Body of pancreas (tissue), 4 donors: ENCODE measurements around the gene TMPRSS11B. TPM values are rescaled to one million over a fixed set of nuclear protein-coding genes. Genes with fewer than 3 reads are reported as not detected.

Experiments used
- ATAC-seq: fragments of 150-250 bp; one replicate; pipeline ENCODE4 v1.9.1; 2016
- DNase-seq, 4 donors: peaks; one replicate each; pipeline ENCODE4 v3.0.0-alpha.2; 2019
- H3K27ac ChIP-seq, 4 donors: fragments of 200-600 bp; sonication (generic); 1 replicate in 3 of 4; 2 replicates in 1 of 4; pipeline versions ENCODE4 v1.5.1 to v1.6.1; 2016 to 2019; ENCODE audit warnings: mild to moderate bottlenecking in 1 of 4, mixed read lengths in 1 of 4, moderate library complexity in 1 of 4
- H3K27me3 ChIP-seq, 2 donors: fragments of 200-600 bp; sonication (generic); one replicate each; pipeline ENCODE4 v1.6.0; 2016; ENCODE audit warnings: mild to moderate bottlenecking in 1 of 2
- H3K36me3 ChIP-seq, 2 donors: fragments of 200-600 bp; sonication (generic); replicated peaks in 1 of 2; 2 replicates each; pipeline ENCODE4 v1.5.1; 2016; ENCODE audit warnings: low read depth in 2 of 2; ENCODE audit not compliant: insufficient read depth in 1 of 2
- H3K4me1 ChIP-seq: fragments of 200-600 bp; sonication (generic); one replicate; pipeline ENCODE4 v1.6.0; 2016
- H3K4me3 ChIP-seq, 2 donors: fragments of 200-600 bp; sonication (generic); 1 replicate in 1 of 2; 2 replicates in 1 of 2; pipeline ENCODE4 v1.5.1; 2016 to 2019
- H3K9me3 ChIP-seq, 3 donors: fragments of 200-600 bp; sonication (generic); 1 replicate in 2 of 3; 2 replicates in 1 of 3; pipeline ENCODE4 v1.5.1; 2016
- POLR2A ChIP-seq, 3 donors: fragments of 450-650 bp; IDR thresholded peaks; one replicate each; pipeline ENCODE4 v1.6.1; 2016; ENCODE audit warnings: antibody characterized with exemption in 3 of 3, mild to moderate bottlenecking in 2 of 3
- WGBS, 2 donors: methylation state at CpG; one replicate each; pipeline ENCODE4 v1.1.5; 2017; 5-methylcytosine and 5-hydroxymethylcytosine counted together
- intact Hi-C: fragments of 100-400 bp; cut with DNase I; formaldehyde crosslinking; loops from one replicate; pipeline ENCODE4 v1.15.1; 2023
- total RNA-seq, 2 donors: library from RNA; depleted of rRNA; stranded (reverse); fragments of >200 nt; gene quantifications; one replicate each; pipeline ENCODE4 v1.1.0, GENCODE V29; 2016
- TF ChIP-seq, protein P1 (sequence below), 7 experiments: fragments of 450-650 bp in 4 of 7; fragments of 200-600 bp in 3 of 7; sonication (generic) in 3 of 7; IDR thresholded peaks; one replicate each; pipeline ENCODE4 v1.5.1; 2016 to 2019; ENCODE audit warnings: antibody characterized with exemption in 7 of 7

The TMPRSS11B gene
- total RNA-seq, 2 donors from 2014 or later, result not detected

DNA sequence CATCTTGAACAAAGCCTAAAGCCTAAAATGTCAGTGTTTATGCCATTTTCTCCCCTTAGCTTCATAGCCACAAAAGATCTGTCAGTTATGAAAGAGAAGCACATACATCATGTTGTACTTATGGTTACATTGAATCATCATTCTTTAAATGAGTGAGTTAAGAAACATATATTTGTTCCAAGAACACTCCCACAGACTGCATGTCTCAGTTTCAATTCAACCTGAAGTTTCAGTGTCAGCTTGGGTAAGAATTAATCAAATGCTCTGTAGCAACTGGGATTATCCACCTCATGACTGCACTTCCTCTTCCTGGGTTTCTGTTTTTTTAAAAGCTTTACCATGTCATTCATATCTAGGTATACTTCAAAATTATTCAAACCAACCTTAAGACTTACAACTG lies 3.9 kb upstream of the TMPRSS11B start:
- H3K27me3 ChIP-seq, result no peaks in the 10 kb centered on the region
- TF ChIP-seq POLR2A (IDR thresholded peaks at IDR 0.05), result no peak
- TF ChIP-seq, protein P1, sequence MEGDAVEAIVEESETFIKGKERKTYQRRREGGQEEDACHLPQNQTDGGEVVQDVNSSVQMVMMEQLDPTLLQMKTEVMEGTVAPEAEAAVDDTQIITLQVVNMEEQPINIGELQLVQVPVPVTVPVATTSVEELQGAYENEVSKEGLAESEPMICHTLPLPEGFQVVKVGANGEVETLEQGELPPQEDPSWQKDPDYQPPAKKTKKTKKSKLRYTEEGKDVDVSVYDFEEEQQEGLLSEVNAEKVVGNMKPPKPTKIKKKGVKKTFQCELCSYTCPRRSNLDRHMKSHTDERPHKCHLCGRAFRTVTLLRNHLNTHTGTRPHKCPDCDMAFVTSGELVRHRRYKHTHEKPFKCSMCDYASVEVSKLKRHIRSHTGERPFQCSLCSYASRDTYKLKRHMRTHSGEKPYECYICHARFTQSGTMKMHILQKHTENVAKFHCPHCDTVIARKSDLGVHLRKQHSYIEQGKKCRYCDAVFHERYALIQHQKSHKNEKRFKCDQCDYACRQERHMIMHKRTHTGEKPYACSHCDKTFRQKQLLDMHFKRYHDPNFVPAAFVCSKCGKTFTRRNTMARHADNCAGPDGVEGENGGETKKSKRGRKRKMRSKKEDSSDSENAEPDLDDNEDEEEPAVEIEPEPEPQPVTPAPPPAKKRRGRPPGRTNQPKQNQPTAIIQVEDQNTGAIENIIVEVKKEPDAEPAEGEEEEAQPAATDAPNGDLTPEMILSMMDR (IDR thresholded peaks at IDR 0.05), result no peak
- no peak overlapping the region for H3K27ac ChIP-seq
- no peak overlapping the region for H3K4me3 ChIP-seq
- H3K36me3 ChIP-seq, result no peaks in the 10 kb centered on the region
- intact Hi-C loops, result no loop called here
- ATAC-seq (no peak), DNase-seq (no peak)
- no peaks in the 10 kb centered on the region for H3K9me3 ChIP-seq
- no peaks in the 10 kb centered on the region for H3K4me1 ChIP-seq

DNA sequence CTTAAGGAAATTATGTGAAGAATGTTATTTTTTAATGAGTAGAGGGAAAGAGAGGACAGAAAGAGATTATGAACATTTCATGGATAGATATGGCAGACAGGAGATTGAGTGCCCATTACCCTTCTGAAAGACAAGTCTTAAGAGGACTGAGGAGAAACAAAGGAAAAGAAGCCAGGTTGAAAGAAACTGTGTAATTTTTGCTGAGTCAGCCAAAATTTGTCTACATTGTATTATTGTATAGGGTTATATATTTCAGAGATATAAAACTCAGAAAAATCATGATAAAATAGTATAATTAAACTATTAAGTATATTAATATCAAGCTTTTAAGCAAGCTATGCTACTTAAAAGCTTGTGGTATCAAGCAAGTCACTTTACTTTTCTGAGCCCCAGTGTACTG lies 4.9 kb downstream of the TMPRSS11B start:
- no peak for DNase-seq
- no peaks in the 10 kb centered on the region for H3K36me3 ChIP-seq
- intact Hi-C loops, result no loop called here
- H3K4me3 ChIP-seq, result no peak overlapping the region
- no peak overlapping the region for H3K27ac ChIP-seq
- no peaks in the 10 kb centered on the region for H3K27me3 ChIP-seq
- no peak for ATAC-seq
- H3K9me3 ChIP-seq, result no peaks in the 10 kb centered on the region
- no peaks in the 10 kb centered on the region for H3K4me1 ChIP-seq
- TF ChIP-seq, protein P1 (IDR thresholded peaks at IDR 0.05), result no peak
- TF ChIP-seq POLR2A (IDR thresholded peaks at IDR 0.05), result no peak

DNA sequence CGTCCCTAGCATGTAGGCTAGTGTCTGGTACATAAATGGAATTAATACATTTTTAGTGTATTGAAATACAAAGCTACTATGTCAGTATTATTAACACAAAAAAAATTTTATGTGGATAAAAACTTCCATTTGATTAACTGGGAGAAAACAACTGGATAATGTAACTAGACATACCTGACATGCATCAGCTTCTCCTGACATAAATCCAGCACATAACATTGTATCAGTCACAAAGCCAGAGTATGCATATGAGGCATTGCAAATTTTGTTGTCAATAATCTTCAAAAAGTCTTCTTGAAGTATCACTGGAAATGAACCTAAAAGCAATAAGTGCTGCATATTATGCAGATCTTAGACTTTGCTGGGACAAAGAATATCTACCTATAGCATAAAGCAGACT lies 16.9 kb downstream of the TMPRSS11B start:
- ATAC-seq (no peak), DNase-seq (no peak)
- no peaks in the 10 kb centered on the region for H3K36me3 ChIP-seq
- H3K4me1 ChIP-seq, result no peaks in the 10 kb centered on the region
- no peak overlapping the region for H3K27ac ChIP-seq
- 38 to 50% methylated on average over 1 of the region's 1 CpG for WGBS, 2 donors
- intact Hi-C loops, result no loop called here
- no peaks in the 10 kb centered on the region for H3K9me3 ChIP-seq
- H3K27me3 ChIP-seq, result no peaks in the 10 kb centered on the region
- no peak for TF ChIP-seq POLR2A (IDR thresholded peaks at IDR 0.05)
- TF ChIP-seq, protein P1 (IDR thresholded peaks at IDR 0.05), result no peak
- H3K4me3 ChIP-seq, result no peak overlapping the region

DNA sequence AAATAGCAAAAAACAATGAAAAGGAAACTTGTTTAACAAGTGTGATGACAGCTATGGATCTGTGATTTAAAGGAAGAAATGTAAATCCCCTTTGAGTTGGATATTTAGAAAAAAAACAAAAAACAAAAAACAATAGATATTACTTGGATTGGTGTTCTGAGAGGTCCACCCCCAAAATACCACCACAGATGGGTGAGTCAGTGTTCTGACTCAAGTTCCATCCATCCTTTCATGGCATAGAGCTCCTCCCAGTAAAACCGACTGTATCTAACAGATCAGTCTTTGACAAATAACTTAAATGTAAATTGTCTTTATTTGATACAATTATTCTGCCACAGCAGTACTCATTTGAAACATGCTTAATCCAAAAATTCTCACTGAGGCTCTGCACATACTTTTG lies 27.4 kb downstream of the TMPRSS11B start:
- no peak for TF ChIP-seq POLR2A (IDR thresholded peaks at IDR 0.05)
- TF ChIP-seq, protein P1 (IDR thresholded peaks at IDR 0.05), result no peak
- ATAC-seq, result no peak
- H3K36me3 ChIP-seq, result no peaks in the 10 kb centered on the region
- no peak overlapping the region for H3K4me3 ChIP-seq
- no peaks in the 10 kb centered on the region for H3K9me3 ChIP-seq
- H3K27me3 ChIP-seq, result no peaks in the 10 kb centered on the region
- intact Hi-C loops, result no loop called here
- no peaks in the 10 kb centered on the region for H3K4me1 ChIP-seq
- 12 to 18% methylated on average over 1 of the region's 1 CpG for WGBS, 2 donors
- no peak for DNase-seq
- no peak overlapping the region for H3K27ac ChIP-seq

DNA sequence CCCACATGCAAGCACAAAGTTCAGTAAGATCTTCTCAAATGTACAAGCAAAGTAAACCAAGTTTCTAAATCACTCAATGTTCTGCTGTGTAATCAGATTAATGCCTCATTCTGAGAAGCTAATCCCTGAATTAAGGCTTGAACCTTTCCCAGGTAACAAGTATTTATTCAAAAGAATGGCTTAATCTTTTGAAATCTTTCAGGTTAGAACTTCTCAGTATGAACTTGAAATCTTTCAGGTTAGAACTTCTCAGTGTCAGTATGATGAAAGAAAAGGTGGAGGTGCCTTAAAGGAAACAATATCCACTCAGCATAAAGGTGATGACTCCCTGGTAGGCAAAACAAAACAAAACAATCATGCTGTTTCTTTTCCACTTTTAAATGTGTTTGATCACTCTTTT lies 29.0 kb downstream of the TMPRSS11B start:
- intact Hi-C loops, result no loop called here

More for the DNA sequence above, 29.0 kb downstream of the TMPRSS11B start:
- no peak for TF ChIP-seq POLR2A (IDR thresholded peaks at IDR 0.05)
- TF ChIP-seq, protein P1 (IDR thresholded peaks at IDR 0.05), result no peak
- Histone ChIP-seq H3K4me3 (no peak overlapping the region), H3K9me3 (no peaks in the 10 kb centered on the region), H3K4me1 (no peaks in the 10 kb centered on the region), H3K36me3 (no peaks in the 10 kb centered on the region), H3K27me3 (no peaks in the 10 kb centered on the region), H3K27ac (no peak overlapping the region)
- ATAC-seq (no peak), DNase-seq (no peak)
